ENCODE results near the gene SPG11.

DNA sequence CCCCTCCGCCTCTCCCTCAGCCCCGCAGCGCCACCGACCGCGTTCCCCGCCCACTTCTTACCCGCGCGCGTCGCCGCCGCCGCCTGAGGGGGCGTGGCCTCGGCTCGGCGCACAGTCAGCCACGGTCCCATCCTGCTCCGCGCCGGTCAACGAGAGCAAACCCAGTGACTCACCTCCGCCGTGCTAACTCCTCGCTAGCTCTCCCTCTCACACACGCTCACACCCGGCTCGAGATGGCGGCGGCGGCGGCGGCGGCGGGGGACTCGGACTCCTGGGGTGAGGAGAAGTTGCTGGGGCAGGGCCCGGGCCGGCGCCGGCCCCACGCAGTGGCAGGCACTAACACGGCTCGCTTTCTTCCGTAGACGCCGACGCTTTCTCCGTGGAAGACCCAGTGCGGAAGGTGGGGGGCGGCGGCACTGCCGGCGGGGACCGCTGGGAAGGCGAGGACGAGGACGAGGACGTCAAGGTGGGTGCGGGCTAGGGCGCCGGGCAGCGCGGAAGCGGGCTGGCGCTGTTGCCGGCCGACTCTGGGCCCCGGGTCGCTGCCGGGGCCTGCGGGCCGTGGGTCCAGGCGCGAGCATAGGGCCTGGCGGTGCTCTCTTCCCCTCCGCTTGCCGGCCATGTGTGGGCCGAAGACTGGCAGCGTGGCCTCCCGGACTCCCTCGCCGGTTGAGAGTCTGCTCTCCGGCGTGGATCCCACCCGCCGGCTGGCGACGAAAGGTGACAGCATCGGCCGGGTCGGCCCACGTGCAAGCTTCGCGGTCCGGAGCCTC lies 126.3 kb downstream of the SPG11 start, which contains the start of gene EIF3J:
- TF ChIP-seq FOXM1 (IDR thresholded peaks at IDR 0.05; ENCODE audit: borderline replicate concordance) (no peak), BHLHE40 (IDR thresholded peaks at IDR 0.05; ENCODE audit: borderline replicate concordance) (no peak), SP1 (IDR thresholded peaks at IDR 0.05) (no peak), ZNF384 (IDR thresholded peaks at IDR 0.05) (no peak), ELF4 (IDR thresholded peaks at IDR 0.05) (no peak), CTBP1 (IDR thresholded peaks at IDR 0.05; ENCODE audit: borderline replicate concordance) (no peak), TARDBP (IDR thresholded peaks at IDR 0.05) (no peak), SUZ12 (IDR thresholded peaks at IDR 0.05) (no peak), ARNT (IDR thresholded peaks at IDR 0.05) (no peak)
- TF ChIP-seq, protein P1, sequence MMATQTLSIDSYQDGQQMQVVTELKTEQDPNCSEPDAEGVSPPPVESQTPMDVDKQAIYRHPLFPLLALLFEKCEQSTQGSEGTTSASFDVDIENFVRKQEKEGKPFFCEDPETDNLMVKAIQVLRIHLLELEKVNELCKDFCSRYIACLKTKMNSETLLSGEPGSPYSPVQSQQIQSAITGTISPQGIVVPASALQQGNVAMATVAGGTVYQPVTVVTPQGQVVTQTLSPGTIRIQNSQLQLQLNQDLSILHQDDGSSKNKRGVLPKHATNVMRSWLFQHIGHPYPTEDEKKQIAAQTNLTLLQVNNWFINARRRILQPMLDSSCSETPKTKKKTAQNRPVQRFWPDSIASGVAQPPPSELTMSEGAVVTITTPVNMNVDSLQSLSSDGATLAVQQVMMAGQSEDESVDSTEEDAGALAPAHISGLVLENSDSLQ (IDR thresholded peaks at IDR 0.05): no peak

All from HEK293T (cell line).